ENCODE results near the gene SHISA6.

Gene SHISA6

DNA sequence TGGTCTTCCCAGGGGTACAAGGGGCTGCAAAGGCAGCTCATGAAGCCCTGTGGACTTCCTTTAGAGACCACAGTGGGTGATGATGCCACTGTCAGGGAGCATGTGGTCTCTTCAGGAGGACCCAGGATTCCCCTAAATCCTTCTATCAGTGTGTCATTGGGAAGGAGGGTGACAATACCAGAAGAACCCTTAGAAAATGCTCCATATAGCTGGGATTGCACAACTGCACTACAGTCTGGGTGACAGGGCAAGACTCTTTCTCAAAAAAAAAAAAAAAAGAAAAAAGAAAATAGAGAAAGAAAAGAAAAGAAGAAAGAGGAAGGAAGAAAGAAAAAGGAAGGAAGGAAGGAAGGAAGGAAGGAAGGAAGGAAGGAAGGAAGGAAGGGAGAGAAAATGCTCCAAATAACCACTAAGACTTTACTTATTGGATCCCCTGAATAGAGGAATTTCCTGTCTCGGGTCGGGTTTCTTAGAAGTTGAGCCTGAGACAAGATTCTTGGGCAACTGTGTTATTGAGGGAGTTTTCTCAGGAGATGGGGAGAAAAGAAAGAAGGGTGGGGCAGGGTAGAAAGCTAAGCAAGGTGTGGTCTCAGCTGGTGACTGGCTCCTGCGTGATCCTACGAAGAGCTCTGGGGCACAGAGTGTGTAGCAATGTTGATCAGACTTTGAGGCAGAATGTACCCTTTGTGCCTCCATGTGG is 274.1 kb downstream of the SHISA6 start:
- Histone ChIP-seq H3K4me1 (ENCODE audit: control insufficient read depth, insufficient read depth, low read length) (no peaks in the 10 kb centered on the region), H3K27ac (ENCODE audit: low read depth, low read length) (no peak overlapping the region), H3K9ac (ENCODE audit: low read depth, low read length) (no peak overlapping the region), H3K36me3 (ENCODE audit: control insufficient read depth, insufficient read depth, low read length) (no peaks in the 10 kb centered on the region), H3K27me3 (ENCODE audit: control insufficient read depth, insufficient read depth, low read length) (no peaks in the 10 kb centered on the region; the same call in 1 of the 2 replicates), H3K9me3 (ENCODE audit: control insufficient read depth, insufficient read depth, low read length) (no peaks in the 10 kb centered on the region), H3K4me3 (ENCODE audit: low read depth, low read length) (no peak overlapping the region)

DNA sequence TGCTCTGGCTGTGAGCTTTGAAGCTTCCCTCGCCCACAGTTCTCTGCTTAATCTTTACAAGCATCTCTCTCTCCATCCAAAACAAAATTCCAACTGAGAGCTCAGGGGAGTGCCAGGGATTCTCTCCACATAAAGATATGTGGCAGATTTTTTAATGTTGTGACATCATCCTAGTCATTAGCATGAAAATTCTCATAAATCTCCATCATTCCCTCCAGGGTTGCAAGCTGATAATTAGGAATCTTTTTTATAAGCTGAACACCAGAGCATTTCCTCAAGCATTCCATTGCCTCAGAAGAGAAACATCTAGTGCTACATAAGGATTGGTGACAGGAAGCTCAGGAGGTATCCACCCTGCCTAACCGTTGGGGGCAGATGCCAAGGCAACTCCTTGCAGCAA is 274.9 kb downstream of the SHISA6 start:
- H3K9me3 ChIP-seq (ENCODE audit: control insufficient read depth, insufficient read depth, low read length) = no peaks in the 10 kb centered on the region
- no peak overlapping the region for H3K9ac ChIP-seq (ENCODE audit: low read depth, low read length)
- no peaks in the 10 kb centered on the region for H3K36me3 ChIP-seq (ENCODE audit: control insufficient read depth, insufficient read depth, low read length)
- H3K4me3 ChIP-seq (ENCODE audit: low read depth, low read length) = no peak overlapping the region
- H3K27me3 ChIP-seq (ENCODE audit: control insufficient read depth, insufficient read depth, low read length) = no peaks in the 10 kb centered on the region
- no peak overlapping the region for H3K27ac ChIP-seq (ENCODE audit: low read depth, low read length)
- no peaks in the 10 kb centered on the region for H3K4me1 ChIP-seq (ENCODE audit: control insufficient read depth, insufficient read depth, low read length)

DNA sequence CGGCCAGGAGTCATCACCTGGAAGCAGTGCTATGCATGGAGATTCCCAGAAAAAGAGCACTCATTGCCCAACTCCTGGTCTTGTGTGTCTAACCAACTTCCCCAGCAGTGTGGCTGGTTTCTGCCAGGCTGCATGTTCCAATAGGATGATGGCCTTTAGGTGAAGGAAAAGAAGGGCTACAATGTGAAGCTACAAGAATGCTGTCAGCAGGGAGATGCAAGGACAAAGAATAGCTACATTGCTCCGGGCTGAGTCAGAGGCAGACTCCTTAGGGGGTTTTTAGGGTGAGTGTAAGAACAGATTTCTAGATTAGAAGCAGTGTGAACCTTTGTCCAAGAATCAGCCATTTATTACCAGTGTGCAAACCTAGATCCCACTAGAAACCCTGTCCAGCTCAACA is 294.2 kb downstream of the SHISA6 start:
- no peaks in the 10 kb centered on the region for H3K9me3 ChIP-seq (ENCODE audit: control insufficient read depth, insufficient read depth, low read length)
- no peak overlapping the region for H3K9ac ChIP-seq (ENCODE audit: low read depth, low read length)
- H3K4me1 ChIP-seq (ENCODE audit: control insufficient read depth, insufficient read depth, low read length) = peaks cover 17% of the 10 kb centered on the region
- H3K27me3 ChIP-seq (ENCODE audit: control insufficient read depth, insufficient read depth, low read length) = no peaks in the 10 kb centered on the region
- H3K36me3 ChIP-seq (ENCODE audit: control insufficient read depth, insufficient read depth, low read length) = no peaks in the 10 kb centered on the region
- no peak overlapping the region for H3K4me3 ChIP-seq (ENCODE audit: low read depth, low read length)
- H3K27ac ChIP-seq (ENCODE audit: low read depth, low read length) = peak overlapping the region; percentile 63

DNA sequence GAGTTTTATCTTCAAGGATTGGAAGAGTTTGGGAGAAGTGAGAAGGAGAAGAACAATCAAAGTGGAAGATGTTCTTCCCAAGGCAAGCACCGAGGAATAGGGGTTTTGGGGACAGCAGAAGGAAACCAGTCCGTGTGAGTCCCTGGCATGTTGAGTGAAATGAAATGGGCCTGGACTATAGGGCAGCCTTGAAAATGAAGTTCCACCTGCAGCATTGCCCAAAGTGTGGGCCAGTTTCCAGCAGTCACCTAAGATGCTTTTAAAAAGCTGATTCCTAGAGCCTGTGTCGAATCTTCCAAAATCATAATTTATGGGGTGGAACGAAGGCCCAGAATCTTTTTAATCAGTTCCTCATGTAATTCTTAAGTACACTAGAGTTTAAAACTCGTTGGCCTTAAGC is 297.4 kb downstream of the SHISA6 start:
- Histone ChIP-seq H3K4me1 (ENCODE audit: control insufficient read depth, insufficient read depth, low read length) (peaks cover 7% of the 10 kb centered on the region), H3K27me3 (ENCODE audit: control insufficient read depth, insufficient read depth, low read length) (no peaks in the 10 kb centered on the region), H3K4me3 (ENCODE audit: low read depth, low read length) (no peak overlapping the region), H3K9me3 (ENCODE audit: control insufficient read depth, insufficient read depth, low read length) (no peaks in the 10 kb centered on the region), H3K9ac (ENCODE audit: low read depth, low read length) (no peak overlapping the region), H3K36me3 (ENCODE audit: control insufficient read depth, insufficient read depth, low read length) (no peaks in the 10 kb centered on the region), H3K27ac (ENCODE audit: low read depth, low read length) (no peak overlapping the region)

DNA sequence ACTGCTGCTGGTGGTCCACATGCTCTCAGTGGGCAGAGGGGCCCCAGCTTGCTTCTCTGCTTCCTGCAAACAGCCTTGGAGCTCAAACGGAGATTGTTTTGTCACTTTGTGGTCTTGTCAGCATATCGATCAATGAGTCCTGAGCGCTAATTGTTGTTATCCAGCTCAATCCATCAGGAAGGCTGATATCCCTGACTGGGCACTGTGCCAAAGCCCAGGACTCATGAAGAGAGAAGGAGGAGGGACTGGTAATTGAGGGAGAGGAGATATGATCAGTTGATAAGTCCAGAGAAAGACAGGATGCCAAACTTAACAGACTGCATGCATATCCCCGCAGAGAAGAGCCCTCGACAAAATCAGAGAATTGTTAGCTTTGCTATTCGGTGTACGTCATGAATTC is 298.6 kb downstream of the SHISA6 start:
- no peak overlapping the region for H3K9ac ChIP-seq (ENCODE audit: low read depth, low read length)
- H3K4me1 ChIP-seq (ENCODE audit: control insufficient read depth, insufficient read depth, low read length) = peaks cover 7% of the 10 kb centered on the region

DNA sequence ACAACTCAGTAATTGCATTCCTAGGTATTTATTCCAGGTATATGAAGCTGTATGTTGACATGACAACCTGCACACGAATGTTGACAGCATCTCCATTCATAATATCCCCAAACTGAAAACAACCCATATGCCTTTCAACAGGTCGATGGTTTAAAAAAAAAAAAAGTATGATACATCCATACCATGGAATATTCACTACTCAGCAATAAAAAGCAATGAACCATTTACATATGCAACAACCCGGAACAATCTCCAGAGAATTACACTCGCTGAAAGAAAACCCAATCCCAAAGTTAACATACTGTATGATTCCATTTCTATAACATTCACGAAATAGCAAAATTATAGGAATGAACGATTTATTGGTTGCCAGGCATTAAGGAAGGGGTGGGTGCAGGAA is 304.0 kb downstream of the SHISA6 start:
- Histone ChIP-seq H3K27ac (ENCODE audit: low read depth, low read length) (no peak overlapping the region), H3K9ac (ENCODE audit: low read depth, low read length) (no peak overlapping the region), H3K27me3 (ENCODE audit: control insufficient read depth, insufficient read depth, low read length) (no peaks in the 10 kb centered on the region), H3K4me3 (ENCODE audit: low read depth, low read length) (no peak overlapping the region), H3K4me1 (ENCODE audit: control insufficient read depth, insufficient read depth, low read length) (no peaks in the 10 kb centered on the region), H3K36me3 (ENCODE audit: control insufficient read depth, insufficient read depth, low read length) (no peaks in the 10 kb centered on the region), H3K9me3 (ENCODE audit: control insufficient read depth, insufficient read depth, low read length) (no peaks in the 10 kb centered on the region)

More for the DNA sequence above, 298.6 kb downstream of the SHISA6 start:
- H3K27me3 ChIP-seq (ENCODE audit: control insufficient read depth, insufficient read depth, low read length) = no peaks in the 10 kb centered on the region
- H3K36me3 ChIP-seq (ENCODE audit: control insufficient read depth, insufficient read depth, low read length) = no peaks in the 10 kb centered on the region
- H3K9me3 ChIP-seq (ENCODE audit: control insufficient read depth, insufficient read depth, low read length) = no peaks in the 10 kb centered on the region
- H3K4me3 ChIP-seq (ENCODE audit: low read depth, low read length) = no peak overlapping the region
- H3K27ac ChIP-seq (ENCODE audit: low read depth, low read length) = no peak overlapping the region

DNA sequence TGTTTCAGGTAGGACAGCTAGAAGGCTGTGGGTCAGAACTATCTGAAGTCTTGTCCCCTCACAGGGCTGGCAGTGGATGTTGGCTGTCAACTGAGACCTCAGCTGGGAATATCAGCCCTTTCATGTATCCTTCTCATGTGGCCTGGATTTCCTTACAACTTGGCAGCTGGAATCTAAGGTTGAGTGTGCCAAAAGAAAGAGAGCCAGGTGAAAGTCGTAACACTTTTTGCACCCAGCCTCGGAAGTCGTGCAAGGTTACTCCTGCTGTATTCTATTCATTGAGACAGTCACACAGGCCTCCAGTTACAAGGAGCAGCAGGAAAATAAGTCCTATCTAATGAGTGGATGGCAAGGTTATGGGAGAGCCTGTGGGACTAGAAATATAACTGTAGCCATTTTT is 304.7 kb downstream of the SHISA6 start:
- H3K27me3 ChIP-seq (ENCODE audit: control insufficient read depth, insufficient read depth, low read length) = no peaks in the 10 kb centered on the region
- H3K9me3 ChIP-seq (ENCODE audit: control insufficient read depth, insufficient read depth, low read length) = no peaks in the 10 kb centered on the region
- H3K4me1 ChIP-seq (ENCODE audit: control insufficient read depth, insufficient read depth, low read length) = no peaks in the 10 kb centered on the region
- H3K27ac ChIP-seq (ENCODE audit: low read depth, low read length) = no peak overlapping the region
- no peak overlapping the region for H3K4me3 ChIP-seq (ENCODE audit: low read depth, low read length)
- H3K36me3 ChIP-seq (ENCODE audit: control insufficient read depth, insufficient read depth, low read length) = no peaks in the 10 kb centered on the region
- H3K9ac ChIP-seq (ENCODE audit: low read depth, low read length) = no peak overlapping the region

DNA sequence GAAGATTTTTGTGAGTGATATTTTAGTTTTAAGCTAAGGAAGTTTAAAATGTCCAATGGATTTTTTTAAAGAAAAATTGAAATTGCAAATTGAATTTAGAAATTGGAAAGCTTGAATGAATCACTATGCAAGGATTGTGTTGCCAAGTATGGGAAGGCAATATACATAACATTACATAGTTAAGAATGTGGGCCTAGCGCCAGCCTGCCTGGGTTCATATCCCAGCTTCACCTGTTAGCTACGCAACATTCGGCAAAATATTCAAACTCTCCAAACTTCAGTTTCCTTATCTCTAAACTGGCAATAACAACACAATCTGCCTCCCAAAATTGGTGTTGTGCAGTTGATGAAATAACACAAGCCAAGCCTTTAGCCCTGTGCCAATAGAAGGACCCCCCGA is 306.8 kb downstream of the SHISA6 start:
- Histone ChIP-seq H3K4me1 (ENCODE audit: control insufficient read depth, insufficient read depth, low read length) (no peaks in the 10 kb centered on the region), H3K9ac (ENCODE audit: low read depth, low read length) (no peak overlapping the region), H3K27ac (ENCODE audit: low read depth, low read length) (no peak overlapping the region), H3K9me3 (ENCODE audit: control insufficient read depth, insufficient read depth, low read length) (no peaks in the 10 kb centered on the region), H3K4me3 (ENCODE audit: low read depth, low read length) (no peak overlapping the region), H3K36me3 (ENCODE audit: control insufficient read depth, insufficient read depth, low read length) (no peaks in the 10 kb centered on the region), H3K27me3 (ENCODE audit: control insufficient read depth, insufficient read depth, low read length) (no peaks in the 10 kb centered on the region)

DNA sequence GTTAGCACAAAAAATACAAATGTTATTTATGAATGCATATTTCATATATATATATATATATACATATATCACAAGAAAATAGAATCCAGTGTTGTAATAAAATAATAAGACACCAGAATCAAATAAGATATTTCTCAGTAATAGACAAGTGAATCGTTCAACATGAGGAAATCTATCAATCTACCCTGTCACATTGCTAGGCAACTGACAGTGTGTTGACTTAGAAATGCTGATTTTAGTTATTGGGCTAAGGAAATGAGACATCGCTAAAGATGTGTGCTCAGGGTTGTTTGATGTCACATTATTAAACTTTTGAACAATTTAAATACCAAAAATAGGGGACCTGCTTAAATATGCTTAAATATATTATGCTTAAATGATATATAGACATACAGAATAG is 307.4 kb downstream of the SHISA6 start:
- Histone ChIP-seq H3K4me1 (ENCODE audit: control insufficient read depth, insufficient read depth, low read length) (no peaks in the 10 kb centered on the region), H3K27me3 (ENCODE audit: control insufficient read depth, insufficient read depth, low read length) (no peaks in the 10 kb centered on the region), H3K27ac (ENCODE audit: low read depth, low read length) (no peak overlapping the region), H3K9ac (ENCODE audit: low read depth, low read length) (no peak overlapping the region), H3K36me3 (ENCODE audit: control insufficient read depth, insufficient read depth, low read length) (no peaks in the 10 kb centered on the region), H3K4me3 (ENCODE audit: low read depth, low read length) (no peak overlapping the region), H3K9me3 (ENCODE audit: control insufficient read depth, insufficient read depth, low read length) (no peaks in the 10 kb centered on the region)

DNA sequence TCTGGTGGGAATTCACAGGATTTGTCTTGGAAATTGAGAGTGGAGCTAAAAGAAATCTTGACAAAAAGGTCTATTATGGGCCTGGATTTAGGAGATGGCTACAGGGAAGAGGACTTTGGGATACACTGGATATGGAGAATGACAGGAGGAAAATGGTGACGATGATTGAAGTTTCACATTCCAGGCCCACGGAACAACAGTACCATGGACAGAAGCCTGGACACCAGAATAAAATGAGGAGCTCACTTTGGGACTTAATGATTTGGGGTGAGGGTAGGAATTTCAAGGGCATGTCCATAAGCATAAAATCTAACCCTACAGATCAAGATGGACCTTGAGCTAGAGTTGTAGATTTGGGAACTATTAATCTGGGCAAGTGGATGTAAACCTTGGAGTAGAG is 309.4 kb downstream of the SHISA6 start:
- Histone ChIP-seq H3K4me3 (ENCODE audit: low read depth, low read length) (no peak overlapping the region), H3K27ac (ENCODE audit: low read depth, low read length) (no peak overlapping the region), H3K36me3 (ENCODE audit: control insufficient read depth, insufficient read depth, low read length) (no peaks in the 10 kb centered on the region), H3K4me1 (ENCODE audit: control insufficient read depth, insufficient read depth, low read length) (no peaks in the 10 kb centered on the region), H3K9me3 (ENCODE audit: control insufficient read depth, insufficient read depth, low read length) (no peaks in the 10 kb centered on the region), H3K9ac (ENCODE audit: low read depth, low read length) (no peak overlapping the region), H3K27me3 (ENCODE audit: control insufficient read depth, insufficient read depth, low read length) (no peaks in the 10 kb centered on the region)

DNA sequence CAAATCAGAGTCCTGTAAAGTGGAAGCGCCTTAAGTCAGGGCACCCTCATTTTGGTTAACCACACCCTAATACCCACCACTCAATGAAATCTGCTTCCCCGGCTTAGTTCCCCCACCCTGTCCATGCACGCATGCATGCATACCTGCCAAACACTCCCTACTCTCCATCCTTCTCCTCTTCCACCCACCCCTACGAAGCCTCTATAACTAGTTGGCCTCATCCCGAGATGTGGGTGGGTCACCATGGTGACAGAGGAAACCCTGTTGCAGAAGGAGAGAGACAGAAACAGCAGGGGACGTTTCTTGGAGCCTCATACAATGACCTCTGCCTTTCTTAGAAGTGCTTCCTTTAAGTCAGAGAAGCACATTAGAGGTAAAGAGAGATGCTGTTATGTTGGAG is 310.4 kb downstream of the SHISA6 start:
- no peaks in the 10 kb centered on the region for H3K9me3 ChIP-seq (ENCODE audit: control insufficient read depth, insufficient read depth, low read length)
- no peak overlapping the region for H3K4me3 ChIP-seq (ENCODE audit: low read depth, low read length)
- no peaks in the 10 kb centered on the region for H3K4me1 ChIP-seq (ENCODE audit: control insufficient read depth, insufficient read depth, low read length)
- H3K36me3 ChIP-seq (ENCODE audit: control insufficient read depth, insufficient read depth, low read length) = no peaks in the 10 kb centered on the region
- H3K27me3 ChIP-seq (ENCODE audit: control insufficient read depth, insufficient read depth, low read length) = no peaks in the 10 kb centered on the region
- no peak overlapping the region for H3K27ac ChIP-seq (ENCODE audit: low read depth, low read length)
- H3K9ac ChIP-seq (ENCODE audit: low read depth, low read length) = no peak overlapping the region

Measured in HUES48 (cell line).